OCI-LY7 (cell line): ENCODE data around the gene ANKRD39. TPM values are rescaled to one million over a fixed set of nuclear protein-coding genes. Genes with fewer than 3 reads are reported as not detected.

ENCODE experiments used
- BruUV-seq: library from RNA; stranded (reverse); fragments of 400-500 nt; replicated peaks from 2 replicates; lab custom pipeline; 2021; lab: Mats Ljungman, UMichigan
- CTCF ChIA-PET: fragments of 300-600 bp; sonication (Branson Sonifier 250); formaldehyde crosslinking; loops from one replicate; lab custom pipeline; 2022; ENCODE audit warnings: antibody characterized with exemption; ENCODE audit not compliant: unreplicated experiment; lab: Charles Lee
- POLR2A ChIA-PET: fragments of 300-600 bp; sonication (Branson Sonifier 250); formaldehyde crosslinking; loops from one replicate; lab custom pipeline; 2022; ENCODE audit warnings: antibody characterized with exemption; lab: Charles Lee
- DNase-seq: peaks from one replicate; pipeline ENCODE4 v3.0.0-alpha.2; 2015; ENCODE audit warnings: low spot score
- H2AFZ ChIP-seq: fragments of 200-600 bp; sonication (generic), shearing (Covaris generic); 2 replicates; pipeline ENCODE4 v1.6.1; 2014; ENCODE audit warnings: mild to moderate bottlenecking, antibody characterized with exemption, low read length, moderate library complexity
- H3K27ac ChIP-seq: fragments of 200-600 bp; sonication (generic); 2 replicates; pipeline ENCODE4 v1.5.1; 2014; ENCODE audit warnings: mixed run types, low read depth, mild to moderate bottlenecking, moderate library complexity, low read length, inconsistent platforms; ENCODE audit not compliant: poor library complexity, severe bottlenecking
- H3K36me3 ChIP-seq: fragments of 200-600 bp; sonication (generic); 2 replicates; pipeline ENCODE4 v1.6.1; 2014; ENCODE audit warnings: mild to moderate bottlenecking, antibody characterized with exemption, low read length, moderate library complexity, mixed read lengths; ENCODE audit not compliant: insufficient read depth
- H3K4me1 ChIP-seq: fragments of 200-600 bp; sonication (generic); 2 replicates; pipeline ENCODE4 v1.5.1; 2014; ENCODE audit warnings: mild to moderate bottlenecking, low read length; ENCODE audit not compliant: insufficient read depth, poor library complexity, severe bottlenecking
- H3K4me2 ChIP-seq: fragments of 200-600 bp; sonication (generic); 2 replicates; pipeline ENCODE4 v1.6.1; 2014; ENCODE audit warnings: mild to moderate bottlenecking, low read length
- H3K4me3 ChIP-seq: fragments of 200-600 bp; sonication (generic); 2 replicates; pipeline ENCODE4 v1.5.1; 2014; ENCODE audit warnings: mild to moderate bottlenecking, low read depth, low read length; ENCODE audit not compliant: poor library complexity, severe bottlenecking
- H3K79me2 ChIP-seq: fragments of 200-600 bp; sonication (generic); 2 replicates; pipeline ENCODE4 v1.6.1; 2016; ENCODE audit warnings: low read depth, mild to moderate bottlenecking, low read length, moderate library complexity, mixed read lengths; ENCODE audit not compliant: insufficient read depth
- H3K9me2 ChIP-seq: fragments of 200-600 bp; sonication (generic); 2 replicates; pipeline ENCODE4 v1.6.1; 2016; ENCODE audit warnings: mild to moderate bottlenecking, low read length, mixed read lengths; ENCODE audit not compliant: insufficient read depth
- H3K9me3 ChIP-seq: fragments of 200-600 bp; sonication (generic); 2 replicates; pipeline ENCODE4 v1.6.1; 2014; ENCODE audit warnings: mild to moderate bottlenecking, mixed run types, low read length, mixed read lengths
- H4K20me1 ChIP-seq: fragments of 200-600 bp; sonication (generic); 2 replicates; pipeline ENCODE4 v1.6.1; 2014; ENCODE audit warnings: mild to moderate bottlenecking, antibody characterized with exemption, low read length, moderate library complexity, mixed read lengths; ENCODE audit not compliant: insufficient read depth
- CTCF ChIP-seq: fragments of 200-600 bp; sonication (generic); conservative IDR thresholded peaks from 2 replicates; pipeline ENCODE4 v1.5.1; 2014; ENCODE audit warnings: mild to moderate bottlenecking, antibody characterized with exemption, low read length, moderate library complexity, mixed read lengths
- EZH2phosphoT487 ChIP-seq: fragments of 200-600 bp; sonication (generic); IDR thresholded peaks from 2 replicates; pipeline ENCODE4 v1.6.1; 2018; ENCODE audit warnings: low read depth, borderline replicate concordance, mild to moderate bottlenecking, mixed run types, antibody characterized with exemption, low read length, moderate library complexity, mixed read lengths
- intact Hi-C: fragments of 100-400 bp; cut with micrococcal nuclease; formaldehyde crosslinking; loops from one replicate; pipeline ENCODE4 v1.10.0; 2022; ENCODE audit not compliant: unreplicated experiment
- total RNA-seq, 2 experiments: library from RNA; depleted of rRNA in 1 of 2; stranded (reverse); fragments of >200 nt in 1 of 2; shearing (Covaris generic) in 1 of 2; gene quantifications; 2 replicates each; pipeline ENCODE4 v1.2.3, GENCODE V29; 2014 to 2022

Gene ANKRD39
- total RNA-seq, 2 experiments from 2014 or later, result 22.2 to 24.1 TPM

- H3K4me3 ChIP-seq, result no peak overlapping the region
- H3K9me2 ChIP-seq, result no peaks in the 10 kb centered on the region
- no peak overlapping the region for H3K27ac ChIP-seq
- TF ChIP-seq EZH2phosphoT487 (no peak), CTCF (no peak)
- H4K20me1 ChIP-seq, result no peaks in the 10 kb centered on the region
- peaks cover 32% of the 10 kb centered on the region for H3K4me1 ChIP-seq
- no peaks in the 10 kb centered on the region for H3K9me3 ChIP-seq
- CTCF ChIA-PET, result no interaction called here
- H3K36me3 ChIP-seq, result no peaks in the 10 kb centered on the region
- intact Hi-C loops, result no loop called here
- no peak overlapping the region for H3K4me2 ChIP-seq
- POLR2A ChIA-PET, result no interaction called here
- DNase-seq, result no peak
- no peaks in the 10 kb centered on the region for H3K79me2 ChIP-seq
- BruUV-seq, result no TSS peak
- no peak overlapping the region for H2AFZ ChIP-seq
Measured at GRCh38 chr2:96894151-96894531, 36.3 kb upstream of the ANKRD39 start.

DNA sequence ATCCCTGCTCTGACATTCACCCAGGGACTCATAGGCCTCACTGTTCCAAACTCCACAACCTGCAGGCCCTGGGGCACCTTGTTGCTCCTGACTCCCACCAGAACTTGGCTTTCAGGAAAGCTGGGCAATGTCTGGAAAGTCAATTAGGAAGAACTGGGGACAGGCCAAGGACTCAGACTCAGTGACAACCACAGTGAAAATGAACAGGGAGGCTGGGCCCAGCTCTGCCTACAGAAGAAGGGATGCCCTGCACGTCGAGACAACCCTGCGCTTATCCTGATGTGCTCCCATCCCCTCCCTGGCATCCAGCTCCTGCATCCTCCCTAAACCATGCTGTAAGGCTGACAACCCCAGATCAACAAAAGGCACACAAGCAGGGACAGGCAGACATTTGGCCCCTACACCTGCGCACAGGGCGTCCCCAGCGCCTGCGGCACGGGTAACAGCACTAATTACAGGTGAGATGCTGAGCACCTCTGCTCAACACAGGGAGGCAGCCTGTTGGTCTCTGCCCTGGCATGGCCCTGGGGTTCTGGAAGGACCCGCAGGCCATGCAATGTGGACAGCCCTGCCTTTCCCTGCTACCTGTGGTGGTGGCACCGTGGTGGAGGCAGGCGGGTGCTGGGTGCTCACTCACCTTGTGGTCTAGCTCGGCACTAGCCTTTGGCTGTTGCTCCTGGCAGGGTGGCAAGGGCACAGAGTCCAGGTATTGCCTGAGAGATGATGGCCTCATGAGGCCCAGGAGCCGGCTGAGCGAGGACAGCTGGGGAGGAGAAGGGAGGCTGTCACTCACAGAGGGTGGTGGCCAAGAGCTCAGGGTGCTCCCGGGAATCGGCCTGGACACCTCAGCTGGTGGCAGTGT, 35.7 kb upstream of the ANKRD39 start:
- POLR2A ChIA-PET, result no interaction called here
- no peak for DNase-seq
- no peak for TF ChIP-seq CTCF
- no peak for TF ChIP-seq EZH2phosphoT487
- Histone ChIP-seq H3K79me2 (no peaks in the 10 kb centered on the region), H2AFZ (no peak overlapping the region), H4K20me1 (no peaks in the 10 kb centered on the region), H3K9me3 (no peaks in the 10 kb centered on the region), H3K27ac (no peak overlapping the region), H3K4me1 (peaks cover 32% of the 10 kb centered on the region), H3K4me2 (no peak overlapping the region), H3K9me2 (no peaks in the 10 kb centered on the region), H3K4me3 (no peak overlapping the region), H3K36me3 (no peaks in the 10 kb centered on the region)
- intact Hi-C loops, result no loop called here
- BruUV-seq, result no TSS peak
- CTCF ChIA-PET, result no interaction called here
